Right renal cortex interstitium (tissue), 3 donors: ENCODE measurements around the gene FBXO38. TPM values are rescaled to one million over a fixed set of nuclear protein-coding genes. Genes with fewer than 3 reads are reported as not detected.
"Not testable (repeated sequence)": the region's sequence is repeated elsewhere in the genome, so short reads cannot be mapped to it uniquely, and the experiment has no call there.

Experiments
- DNase-seq, 3 donors: peaks; one replicate each; pipeline ENCODE4 v3.0.0-alpha.2; 2013; ENCODE audit warnings: low read depth in 3 of 3, low spot score in 2 of 3
- polyA plus RNA-seq, 3 donors: library from polyadenylated mRNA; unstranded; fragments of 120-200 nt; gene quantifications; one replicate each; pipeline ENCODE4 v1.2.1, GENCODE V29; 2013; ENCODE audit not compliant: insufficient read length in 3 of 3

The FBXO38 gene
- polyA plus RNA-seq, 3 donors, result 40.7 to 46.6 (median 42.9) TPM

- DNase-seq, result no peak
These were observed 43.7 kb downstream of the FBXO38 start for GRCh38 chr5:148427370-148428042.

- DNase-seq, result no peak
These were observed 45.1 kb downstream of the FBXO38 start for GRCh38 chr5:148428848-148429247.

DNA sequence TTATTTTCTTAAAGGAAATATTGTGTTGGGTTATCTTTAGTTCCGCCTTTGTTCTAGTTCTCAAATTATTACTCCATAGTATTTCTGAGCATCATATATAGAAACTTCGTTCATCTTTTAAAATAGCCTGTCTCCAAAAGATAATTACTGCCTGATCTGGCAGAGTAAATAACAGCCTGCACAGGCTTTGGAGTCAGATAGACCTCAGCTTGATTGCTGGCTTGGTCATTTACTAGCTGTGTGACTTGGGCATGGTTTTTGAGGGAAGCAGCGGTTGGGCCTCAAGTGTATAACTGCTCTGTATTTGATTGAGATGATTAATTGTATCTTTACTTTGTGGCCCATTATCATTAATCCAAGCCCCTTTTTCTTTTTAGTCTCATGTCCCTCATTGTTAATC is 50.1 kb downstream of the FBXO38 start:
- DNase-seq, result no peak

DNA sequence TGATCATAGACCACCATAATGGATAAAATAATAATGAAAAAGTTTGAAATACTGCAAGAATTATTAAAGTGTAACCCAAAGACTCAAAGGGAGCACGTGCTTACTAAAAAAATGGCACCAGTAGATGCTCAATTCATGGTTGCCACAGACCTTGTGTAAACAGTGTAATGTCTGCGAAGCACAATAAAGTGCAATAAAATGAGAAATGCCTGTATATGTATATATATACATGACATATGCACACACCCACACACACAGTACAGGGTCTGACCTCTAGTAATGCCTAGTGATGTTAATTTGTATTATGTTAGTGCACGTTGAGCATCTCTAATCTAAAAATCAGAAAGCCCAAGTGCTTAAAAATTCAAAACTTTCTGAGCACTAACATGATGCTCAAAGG is 52.3 kb downstream of the FBXO38 start:
- DNase-seq, result no peak

- no peak for DNase-seq
These were observed 53.5 kb downstream of the FBXO38 start for GRCh38 chr5:148437249-148437648.

DNA sequence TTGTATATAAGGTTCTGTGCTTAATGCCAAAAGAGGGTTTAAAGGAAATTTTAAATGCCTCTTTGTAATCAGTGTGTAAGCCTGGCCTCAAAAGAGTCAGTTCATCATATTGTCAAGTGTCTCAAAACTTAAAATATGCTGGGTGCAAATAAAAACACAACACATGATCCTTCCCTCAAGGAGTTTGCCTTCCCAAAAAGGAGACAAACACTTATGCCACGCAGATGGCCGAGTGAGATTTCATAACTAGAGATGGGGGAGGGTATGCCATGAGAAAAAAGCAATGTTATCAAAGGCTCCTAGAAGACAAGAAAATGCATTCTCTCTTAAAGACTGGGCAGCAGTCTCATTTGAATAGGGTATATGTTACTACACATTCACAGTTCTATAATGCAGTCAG is 55.2 kb downstream of the FBXO38 start:
- no peak for DNase-seq

GRCh38 chr5:148443241-148443640 is 59.5 kb downstream of the FBXO38 start:
- DNase-seq, result no peak

- DNase-seq, result peak; percentile 31 to 39 (median 39)
These were observed 60.2 kb downstream of the FBXO38 start for GRCh38 chr5:148443998-148444397.

DNA sequence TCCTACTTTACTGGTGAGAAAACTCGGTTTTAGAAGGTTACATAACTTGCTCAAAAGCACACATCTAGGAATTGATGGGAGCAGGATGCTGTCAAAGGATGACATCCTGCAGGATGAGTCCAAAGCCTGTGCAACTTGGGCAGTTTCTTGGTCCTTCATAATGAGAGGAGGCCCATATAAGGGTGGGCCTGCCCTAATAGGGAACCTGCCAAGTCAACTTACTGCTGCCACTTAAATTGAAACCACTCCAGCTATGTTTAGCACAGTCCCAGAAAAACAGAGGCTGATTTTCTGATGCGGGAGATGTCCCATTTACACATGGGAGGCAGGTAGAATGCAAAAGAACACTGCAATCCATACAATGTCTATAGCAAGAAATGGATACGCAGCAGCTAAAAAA is 61.8 kb downstream of the FBXO38 start:
- no peak for DNase-seq

- DNase-seq, result peak in 1 of 3 donors; percentile 19
These were observed 62.9 kb downstream of the FBXO38 start for GRCh38 chr5:148446611-148447010.

DNA sequence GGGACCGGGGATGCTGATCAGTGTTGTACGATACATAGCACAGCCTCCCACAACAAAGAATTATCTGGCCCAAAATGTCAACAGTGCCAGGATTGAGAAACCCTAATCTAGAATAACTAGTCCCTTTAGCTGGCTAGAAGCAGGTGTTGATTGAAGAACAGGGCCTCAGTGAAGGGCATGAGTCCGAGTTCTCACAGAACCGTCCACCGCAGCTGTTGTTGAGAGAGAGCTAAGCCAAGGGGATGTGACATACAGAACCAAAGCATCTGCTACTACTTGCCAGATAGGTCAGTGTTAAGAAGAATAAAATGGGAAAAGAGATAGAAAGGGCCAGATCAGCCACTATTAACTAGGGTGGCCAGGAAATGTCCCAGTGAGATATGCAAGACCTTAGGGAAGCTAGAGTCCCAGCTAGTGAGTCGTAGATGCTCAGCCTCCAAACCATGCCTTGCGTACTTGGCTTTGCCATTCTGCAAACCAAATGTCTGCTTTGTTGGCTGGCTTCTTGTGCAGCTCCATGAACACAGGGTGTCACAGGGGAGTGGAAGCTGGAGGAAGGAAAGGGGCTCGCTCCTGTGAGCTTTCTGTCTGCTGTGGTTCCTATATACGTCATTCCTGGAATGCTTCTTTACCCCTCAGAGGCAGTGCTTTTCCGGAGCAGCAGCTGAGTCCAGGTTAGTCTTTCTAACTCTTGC is 68.9 kb downstream of the FBXO38 start:
- DNase-seq, result no peak

DNA sequence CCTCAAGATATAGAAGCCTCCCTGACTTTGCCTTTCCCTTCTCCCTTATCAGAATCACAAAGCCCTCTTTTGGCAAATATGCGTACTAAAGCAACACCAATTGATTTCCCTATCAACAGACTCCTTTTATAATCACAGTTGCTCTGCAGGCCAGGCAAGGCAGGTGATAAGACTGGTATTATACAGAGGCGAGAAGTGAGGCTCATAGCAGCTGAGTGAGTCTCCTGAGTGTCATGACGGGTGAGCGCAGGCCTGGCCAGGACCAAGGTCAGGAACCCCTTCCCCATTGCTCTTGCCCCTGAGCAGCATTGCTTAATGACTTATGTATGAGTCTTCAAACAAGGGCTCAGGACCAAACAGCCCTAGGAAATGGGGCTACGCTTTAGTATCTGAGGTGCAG is 70.8 kb downstream of the FBXO38 start:
- no peak for DNase-seq

DNA sequence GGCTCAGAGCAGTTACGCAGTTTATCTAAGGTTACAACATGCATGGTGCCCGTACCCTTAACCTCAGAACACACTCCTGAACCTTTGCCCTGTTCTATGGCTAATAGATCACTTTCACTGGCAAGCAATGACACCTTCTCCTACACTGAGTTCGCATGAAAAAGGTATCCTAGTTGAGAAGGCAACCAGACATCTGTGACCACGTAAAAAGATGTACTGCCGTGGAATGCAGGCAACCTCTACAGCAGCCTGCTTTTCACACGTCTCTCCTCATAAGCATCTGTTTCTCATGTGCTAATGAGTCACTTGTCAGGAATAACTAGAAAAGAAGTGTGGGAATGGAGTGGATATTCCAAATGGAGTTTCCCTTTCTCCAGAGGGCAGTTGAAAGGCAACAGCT is 71.4 kb downstream of the FBXO38 start:
- DNase-seq, result no peak

DNA sequence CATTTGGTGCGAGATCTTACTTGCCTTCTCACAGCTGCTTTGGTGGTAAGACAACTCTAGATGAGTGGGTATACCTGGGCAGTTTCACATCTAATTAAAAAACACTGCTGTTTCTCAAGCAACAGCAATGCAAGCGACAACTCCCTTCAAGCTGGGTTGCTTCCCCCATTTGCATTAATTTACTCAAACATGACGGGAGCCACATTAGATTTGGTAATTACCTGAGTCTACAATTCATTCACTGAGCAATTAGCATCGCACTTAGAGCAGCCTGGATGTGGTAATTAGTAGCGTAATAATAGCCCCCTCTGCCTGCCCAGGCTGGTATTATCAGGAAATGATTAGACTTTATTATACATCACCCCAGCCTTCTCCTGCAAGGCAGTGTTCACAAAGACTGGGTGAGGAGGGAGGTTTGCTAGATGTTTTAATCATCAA is 73.4 kb downstream of the FBXO38 start:
- DNase-seq, result peak in 2 of 3 donors; percentile 5 to 12

- DNase-seq, result no peak
These were observed 74.5 kb downstream of the FBXO38 start for GRCh38 chr5:148458036-148458888.

- DNase-seq, result no peak
These were observed 75.9 kb downstream of the FBXO38 start for GRCh38 chr5:148459669-148460068.

DNA sequence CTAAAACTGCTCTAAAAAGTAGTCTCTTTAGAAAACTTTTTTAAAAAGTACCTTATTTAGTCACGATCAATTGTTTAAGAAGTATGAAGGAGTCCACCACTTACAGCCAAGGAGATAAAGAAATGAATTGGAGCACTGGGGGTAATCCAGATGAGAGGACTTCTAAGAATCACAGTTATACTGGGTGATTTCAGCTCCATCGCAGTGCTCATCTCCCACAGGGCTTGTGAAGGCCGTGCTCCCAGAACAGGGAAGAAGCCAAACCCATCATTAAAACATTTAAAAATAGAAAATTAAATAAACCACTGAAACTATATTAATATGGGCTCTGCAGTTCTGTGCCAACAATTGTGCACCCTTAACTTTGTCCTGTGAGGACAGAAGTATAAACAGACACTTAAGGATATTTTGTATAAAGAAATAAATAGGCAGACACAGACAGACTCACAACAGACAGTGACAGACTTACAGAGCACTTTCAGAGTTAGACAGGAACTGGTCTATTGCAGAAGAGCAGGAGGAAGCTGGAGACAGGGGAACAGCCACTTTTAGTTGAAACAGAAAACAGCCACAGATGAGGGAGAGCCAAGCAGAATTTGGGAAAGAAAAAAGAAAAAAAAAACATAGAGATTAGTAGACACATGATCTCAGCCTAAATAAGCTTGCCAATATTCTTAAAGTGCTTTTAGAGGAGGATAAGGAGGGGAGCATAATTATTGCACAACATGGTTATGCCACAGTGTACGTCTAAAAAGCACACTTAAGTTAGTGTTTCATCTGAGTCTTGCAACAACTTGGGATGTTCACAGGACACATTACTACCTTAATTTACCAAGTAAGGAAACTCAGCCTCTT is 81.8 kb downstream of the FBXO38 start:
- DNase-seq, result no peak

DNA sequence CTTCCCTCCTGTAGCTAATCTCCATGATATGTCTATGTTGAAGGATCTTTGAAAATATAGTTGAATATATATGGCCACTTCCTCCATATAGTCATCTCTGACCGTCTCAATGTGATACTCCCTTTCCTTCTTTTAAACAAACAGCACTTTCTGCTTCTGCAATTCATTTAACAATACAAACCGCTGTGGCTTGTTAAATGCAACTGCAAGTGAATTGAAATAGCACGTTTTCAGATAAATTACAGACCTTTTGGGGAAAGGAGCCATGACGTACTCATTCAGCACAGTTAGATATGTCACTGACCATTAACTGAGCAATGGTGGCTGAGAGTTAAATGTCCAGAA is 82.5 kb downstream of the FBXO38 start:
- no peak for DNase-seq

- DNase-seq, result no peak
These were observed 84.2 kb downstream of the FBXO38 start for GRCh38 chr5:148467958-148468357.

- DNase-seq, result not testable (repeated sequence)
These were observed 85.0 kb downstream of the FBXO38 start for GRCh38 chr5:148468746-148469145.

GRCh38 chr5:148469501-148469935 is 85.8 kb downstream of the FBXO38 start:
- DNase-seq, result no peak
